H9 (cell line): ENCODE results near the gene SCN2B. TPM values are rescaled to one million over a fixed set of nuclear protein-coding genes. Genes with fewer than 3 reads are reported as not detected.

Experiments
- DNase-seq: peaks from one replicate; pipeline ENCODE4 v3.0.0-alpha.2; 2017
- H2AFZ ChIP-seq: one replicate; pipeline ENCODE4 v1.6.1; 2013; ENCODE audit warnings: mild to moderate bottlenecking, low read length, control low read depth, moderate library complexity
- H2AK5ac ChIP-seq: 2 replicates; pipeline ENCODE4 v1.6.1; 2013; ENCODE audit warnings: low read length, control low read depth, mixed read lengths; ENCODE audit not compliant: insufficient read length
- H2BK120ac ChIP-seq: one replicate; pipeline ENCODE4 v1.6.1; 2013; ENCODE audit warnings: low read depth, mild to moderate bottlenecking, low read length, control low read depth, inconsistent platforms; ENCODE audit not compliant: poor library complexity, severe bottlenecking
- H2BK12ac ChIP-seq: 2 replicates; pipeline ENCODE4 v1.6.1; 2013; ENCODE audit warnings: low read length, control low read depth, mixed read lengths, low read depth; ENCODE audit not compliant: insufficient read length
- H2BK15ac ChIP-seq: 2 replicates; pipeline ENCODE4 v1.6.1; 2013; ENCODE audit warnings: low read depth, low read length, control low read depth
- H2BK20ac ChIP-seq: one replicate; pipeline ENCODE4 v1.6.1; 2013; ENCODE audit warnings: low read depth, mild to moderate bottlenecking, low read length, control low read depth, inconsistent platforms; ENCODE audit not compliant: poor library complexity, severe bottlenecking
- H2BK5ac ChIP-seq: 2 replicates; pipeline ENCODE4 v1.6.1; 2013; ENCODE audit warnings: low read length, control low read depth, mixed read lengths; ENCODE audit not compliant: insufficient read length
- H3K14ac ChIP-seq: 2 replicates; pipeline ENCODE4 v1.6.1; 2013; ENCODE audit warnings: low read length, control low read depth; ENCODE audit not compliant: insufficient read depth
- H3K18ac ChIP-seq: 2 replicates; pipeline ENCODE4 v1.6.1; 2013; ENCODE audit warnings: low read depth, mild to moderate bottlenecking, mixed read lengths, low read length, control low read depth; ENCODE audit not compliant: insufficient read length
- H3K23ac ChIP-seq: 2 replicates; pipeline ENCODE4 v1.6.1; 2013; ENCODE audit warnings: low read length, control low read depth, mixed read lengths, low read depth; ENCODE audit not compliant: insufficient read length
- H3K23me2 ChIP-seq: 2 replicates; pipeline ENCODE4 v1.6.1; 2013; ENCODE audit warnings: low read depth, mild to moderate bottlenecking, mixed read lengths, low read length, control low read depth; ENCODE audit not compliant: insufficient read length, poor library complexity, severe bottlenecking
- H3K27ac ChIP-seq: 2 replicates; pipeline ENCODE4 v1.5.1; 2013; ENCODE audit warnings: low read length, control low read depth, mixed read lengths, low read depth; ENCODE audit not compliant: insufficient read length
- H3K27me3 ChIP-seq: 2 replicates; pipeline ENCODE4 v1.6.1; 2013; ENCODE audit warnings: low read length, control low read depth, inconsistent platforms; ENCODE audit not compliant: insufficient read depth
- H3K4ac ChIP-seq: 2 replicates; pipeline ENCODE4 v1.6.1; 2013; ENCODE audit warnings: low read depth, mild to moderate bottlenecking, control low read depth, inconsistent platforms, low read length, moderate library complexity
- H3K4me1 ChIP-seq: 2 replicates; pipeline ENCODE4 v1.6.1; 2013; ENCODE audit warnings: low read length, control low read depth, inconsistent platforms; ENCODE audit not compliant: insufficient read depth
- H3K4me2 ChIP-seq: 2 replicates; pipeline ENCODE4 v1.6.1; 2013; ENCODE audit warnings: low read length, control low read depth, mixed read lengths; ENCODE audit not compliant: insufficient read length, insufficient read depth
- H3K56ac ChIP-seq: 2 replicates; pipeline ENCODE4 v1.6.1; 2013; ENCODE audit warnings: low read depth, mild to moderate bottlenecking, mixed read lengths, low read length, control low read depth; ENCODE audit not compliant: insufficient read length
- H3K79me1 ChIP-seq: 2 replicates; pipeline ENCODE4 v1.6.1; 2013; ENCODE audit warnings: low read depth, mild to moderate bottlenecking, moderate library complexity, low read length, control low read depth, inconsistent platforms; ENCODE audit not compliant: insufficient read depth, poor library complexity, severe bottlenecking
- H3K79me2 ChIP-seq: 2 replicates; pipeline ENCODE4 v1.6.1; 2013; ENCODE audit warnings: low read length, control low read depth, inconsistent platforms; ENCODE audit not compliant: insufficient read depth
- H3K9ac ChIP-seq: 2 replicates; pipeline ENCODE4 v1.6.1; 2013; ENCODE audit warnings: low read length, control low read depth, mixed read lengths; ENCODE audit not compliant: insufficient read length; ENCODE audit errors: extremely low read depth
- H3K9me3 ChIP-seq: one replicate; pipeline ENCODE4 v1.6.1; 2013; ENCODE audit warnings: low read depth, low read length, inconsistent platforms; ENCODE audit not compliant: control insufficient read depth
- H3T11ph ChIP-seq: one replicate; pipeline ENCODE4 v1.6.1; 2013; ENCODE audit warnings: mild to moderate bottlenecking, low read length, control low read depth, inconsistent platforms
- H4K20me1 ChIP-seq: one replicate; pipeline ENCODE4 v1.6.1; 2013; ENCODE audit not compliant: control insufficient read depth, insufficient read length, insufficient read depth
- H4K5ac ChIP-seq: 2 replicates; pipeline ENCODE4 v1.6.1; 2013; ENCODE audit warnings: low read depth, mild to moderate bottlenecking, mixed read lengths, low read length, control low read depth; ENCODE audit not compliant: insufficient read length
- H4K8ac ChIP-seq: replicated peaks from 2 replicates; pipeline ENCODE4 v1.6.1; 2013; ENCODE audit warnings: low read length, control low read depth, mixed read lengths, low read depth; ENCODE audit not compliant: insufficient read length
- H4K91ac ChIP-seq: 2 replicates; pipeline ENCODE4 v1.6.1; 2013; ENCODE audit warnings: low read depth, mild to moderate bottlenecking, moderate library complexity, mixed read lengths, low read length, control low read depth; ENCODE audit not compliant: insufficient read length
- H3K27ac Mint-ChIP-seq, 3 experiments: 2 replicates in 2 of 3; 3 replicates in 1 of 3; pipeline ENCODE4 v1.8.0; 2020 to 2021; ENCODE audit warnings: mixed read lengths in 3 of 3, mild to moderate bottlenecking in 1 of 3, moderate library complexity in 1 of 3
- H3K27me3 Mint-ChIP-seq: 2 replicates; pipeline ENCODE4 v1.8.0; 2021; ENCODE audit warnings: low read depth, mild to moderate bottlenecking, moderate library complexity, mixed read lengths
- H3K36me3 Mint-ChIP-seq, 3 experiments: 2 replicates in 2 of 3; 3 replicates in 1 of 3; pipeline ENCODE4 v1.8.0; 2020 to 2021; ENCODE audit warnings: low read depth in 3 of 3, mixed read lengths in 3 of 3; ENCODE audit not compliant: insufficient read depth in 1 of 3
- H3K4me1 Mint-ChIP-seq, 2 experiments: 2 replicates each; pipeline ENCODE4 v1.8.0; 2020; ENCODE audit warnings: mixed read lengths in 2 of 2
- H3K4me3 Mint-ChIP-seq, 2 experiments: 2 replicates in 1 of 2; 3 replicates in 1 of 2; pipeline ENCODE4 v1.8.0; 2020 to 2021; ENCODE audit warnings: mild to moderate bottlenecking in 2 of 2, mixed read lengths in 2 of 2, moderate library complexity in 1 of 2
- H3K9me3 Mint-ChIP-seq, 2 experiments: 2 replicates in 1 of 2; 3 replicates in 1 of 2; pipeline ENCODE4 v1.8.0; 2020; ENCODE audit warnings: mild to moderate bottlenecking in 2 of 2, mixed read lengths in 2 of 2, moderate library complexity in 1 of 2
- CTCF ChIP-seq: fragments of 200-600 bp; sonication (generic); conservative IDR thresholded peaks from 3 replicates; pipeline ENCODE4 v1.8.0; 2021; ENCODE audit warnings: antibody characterized with exemption, mild to moderate bottlenecking
- WGBS: extraction: QIAGEN DNeasy Blood & Tissue Kit; methylation state at CpG from one replicate; pipeline ENCODE4 v1.1.7; 2013; ENCODE audit warnings: missing lambda C conversion rate, low lambda C conversion rate, mixed read lengths; ENCODE audit not compliant: insufficient read length; ENCODE audit errors: extremely low coverage; 5-methylcytosine and 5-hydroxymethylcytosine counted together
- total RNA-seq: library from RNA; stranded (reverse); gene quantifications from 2 replicates; pipeline ENCODE4 v1.2.1, GENCODE V29; 2021

The SCN2B gene
- total RNA-seq, 1 experiment from 2014 or later: not detected

GRCh38 chr11:118171269-118172062 is 5.0 kb downstream of the SCN2B start:
- Mint-ChIP-seq H3K27ac (no peak overlapping the region), H3K36me3 (no peaks in the 10 kb centered on the region), H3K27me3 (peaks cover 99% of the 10 kb centered on the region), H3K4me1 (peaks cover 41 to 52% of the 10 kb centered on the region in 2 experiments), H3K9me3 (no peaks in the 10 kb centered on the region), H3K4me3 (peak overlapping the region; percentile 54 to 76)
- Histone ChIP-seq H3K27me3 (peaks cover 33% of the 10 kb centered on the region; the same call in 1 of the 2 replicates), H3K9me3 (no peaks in the 10 kb centered on the region), H3K4me2 (peak overlapping the region; percentile 58), H2BK15ac (0 out of 2 replicates have a peak overlapping the region, but pooled peaks have one; percentile 9), H2BK12ac (no peak overlapping the region), H3K79me2 (no peaks in the 10 kb centered on the region), H4K8ac (no peak overlapping the region), H2AK5ac (no peak overlapping the region), H2BK5ac (no peak overlapping the region), H4K20me1 (no peaks in the 10 kb centered on the region), H3K23me2 (peaks cover 13% of the 10 kb centered on the region), H3T11ph (no peak overlapping the region), H3K9ac (no peak overlapping the region), H2BK120ac (no peak overlapping the region), H3K14ac (no peak overlapping the region), H3K56ac (no peak overlapping the region), H2BK20ac (no peak overlapping the region), H2AFZ (no peak overlapping the region), H4K91ac (no peak overlapping the region), H3K4me1 (peaks cover 6% of the 10 kb centered on the region; the same call in 1 of the 2 replicates), H3K27ac (no peak overlapping the region), H3K4ac (no peak overlapping the region), H3K79me1 (no peaks in the 10 kb centered on the region), H3K18ac (no peak overlapping the region), H4K5ac (no peak overlapping the region), H3K23ac (no peak overlapping the region)
- peak; percentile 83 for DNase-seq
- WGBS: no CpG with 5 or more reads among the region's 29 CpGs
- peak; percentile 98 for TF ChIP-seq CTCF
